GM21786 (cell line): Measurements from ENCODE around the gene CA10.

Source experiments
- ATAC-seq: cut with Tn5 transposase; IDR thresholded peaks from one replicate; pipeline ENCODE4 v1.9.1; 2021; ENCODE audit not compliant: unreplicated experiment

CA10 gene

DNA sequence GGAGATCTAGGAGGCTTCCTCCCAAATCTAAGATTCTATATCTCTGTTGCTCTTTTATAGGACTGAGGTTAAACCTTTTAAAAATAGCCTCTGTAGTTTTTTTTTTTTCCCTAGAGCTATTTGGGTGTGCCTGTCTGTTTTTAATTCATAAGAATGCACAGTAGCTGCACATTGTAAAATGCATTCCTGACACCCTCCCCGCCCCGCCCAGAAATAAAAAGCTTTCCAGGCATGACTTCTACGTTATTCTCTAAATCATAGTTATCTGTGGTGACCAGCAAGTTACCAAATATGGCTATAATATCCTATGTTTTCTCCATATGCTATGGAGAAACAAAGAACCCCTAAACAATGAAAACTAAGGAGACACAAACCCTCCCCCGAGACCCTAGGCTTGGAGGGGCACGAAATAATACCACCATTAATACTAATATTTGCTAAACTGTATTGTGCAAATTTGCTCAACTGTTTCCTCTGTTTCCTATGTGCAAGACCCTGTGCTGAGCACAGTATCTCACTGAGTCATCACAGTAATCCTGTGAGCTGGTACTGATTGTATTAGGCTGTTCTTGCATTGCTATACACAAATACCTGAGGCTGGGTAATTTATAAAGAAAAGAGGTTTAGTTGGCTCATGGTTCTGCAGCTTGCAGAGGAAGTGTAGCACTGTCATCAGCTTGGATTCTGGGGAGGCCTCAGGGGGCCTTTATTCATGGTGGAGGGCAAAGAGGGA, 388.3 kb downstream of the CA10 start:
- no peak for ATAC-seq

DNA sequence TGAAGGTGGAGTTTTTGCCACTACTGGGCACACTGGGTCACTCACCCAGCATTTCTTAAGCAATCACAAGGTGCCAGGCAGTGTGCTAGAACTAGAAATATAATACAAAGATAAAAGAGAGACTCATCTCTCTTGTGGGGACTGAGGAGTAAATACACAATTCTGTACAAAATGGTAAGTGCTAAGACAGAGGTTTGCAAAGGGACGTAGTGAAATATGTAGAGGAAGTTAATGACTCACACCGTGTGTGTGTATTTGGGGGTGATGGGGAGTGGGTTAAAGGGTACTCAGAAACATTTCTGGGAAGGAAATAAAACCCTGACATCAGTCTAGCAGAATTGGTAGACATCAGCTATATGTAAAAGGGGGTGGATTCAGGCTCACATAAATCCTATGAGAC, 389.3 kb downstream of the CA10 start:
- no peak for ATAC-seq

DNA sequence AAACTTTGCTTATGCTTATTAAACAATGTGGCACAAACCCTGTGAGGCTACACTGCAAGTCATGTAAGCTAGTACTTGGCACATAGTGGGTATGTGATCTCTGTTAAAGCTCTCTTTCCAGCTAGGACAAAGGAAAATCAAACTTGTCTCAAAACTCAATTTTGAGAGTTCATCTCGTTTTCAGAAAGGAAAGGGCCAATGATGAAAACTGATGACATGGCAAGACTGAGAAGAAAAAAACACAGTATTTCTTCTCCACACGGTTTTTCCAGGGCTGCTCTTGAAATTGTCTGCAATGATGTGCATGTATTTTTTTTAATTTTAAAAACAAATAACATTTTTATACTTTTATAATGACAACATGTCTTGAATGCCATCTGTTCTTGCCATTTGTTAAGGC, 389.8 kb downstream of the CA10 start:
- ATAC-seq, result no peak

DNA sequence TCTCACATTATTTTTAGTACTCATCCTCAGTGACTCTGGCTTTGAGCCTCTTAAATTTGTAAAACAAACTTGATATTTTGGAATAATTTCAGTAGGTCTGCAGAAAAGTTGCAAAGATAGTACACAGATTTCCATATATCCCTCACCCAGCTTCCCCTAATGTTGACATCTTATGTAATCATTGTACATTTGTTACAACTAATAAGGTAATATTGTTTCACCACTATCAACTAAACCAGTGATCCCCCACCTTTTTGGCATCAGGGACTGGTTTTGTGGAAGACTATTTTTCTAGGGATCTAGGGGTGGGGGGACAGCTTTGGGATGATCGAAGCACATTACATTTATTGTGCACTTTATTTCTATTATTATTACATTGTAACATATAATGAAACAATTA, 391.2 kb downstream of the CA10 start:
- no peak for ATAC-seq

DNA sequence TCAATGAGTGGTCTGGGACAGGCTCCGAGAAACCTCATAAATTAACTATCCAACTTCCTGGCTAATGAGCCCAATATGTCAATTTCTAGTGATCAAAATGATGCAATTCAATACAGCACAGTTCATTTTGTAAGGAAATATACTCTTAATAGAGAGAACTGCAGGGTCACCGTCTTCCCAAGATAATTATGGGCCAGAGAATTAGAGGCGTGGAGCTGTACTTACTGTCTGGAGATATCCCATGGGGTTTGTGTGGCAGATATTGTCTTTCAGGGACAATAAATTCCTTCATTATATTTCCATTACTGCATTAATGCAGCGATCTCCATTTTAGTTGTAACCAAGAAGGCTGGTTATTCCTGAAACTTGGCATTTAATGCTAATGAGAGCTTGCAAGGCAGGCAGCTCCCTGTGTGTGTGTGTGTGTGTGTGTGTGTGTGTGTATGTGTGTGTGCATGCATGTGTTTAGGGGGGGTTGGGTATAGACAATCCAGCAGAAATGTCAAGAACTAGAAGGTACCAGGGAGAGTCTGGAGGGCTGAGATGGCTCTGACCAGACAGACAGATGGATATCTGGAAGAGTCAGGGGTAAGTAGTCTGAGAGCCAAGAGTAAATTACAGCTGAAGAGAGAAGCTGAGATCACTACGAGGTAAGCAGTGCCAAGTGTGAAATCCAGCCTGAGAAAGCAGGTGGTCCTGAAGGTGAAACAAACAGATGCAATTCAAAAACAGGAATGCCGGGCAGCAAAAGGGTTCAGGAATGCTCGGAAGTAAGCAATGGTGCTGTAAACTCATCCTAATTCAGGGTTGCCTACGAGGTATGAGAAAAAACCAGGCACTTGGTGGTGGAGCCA, 393.0 kb downstream of the CA10 start:
- ATAC-seq, result no peak

DNA sequence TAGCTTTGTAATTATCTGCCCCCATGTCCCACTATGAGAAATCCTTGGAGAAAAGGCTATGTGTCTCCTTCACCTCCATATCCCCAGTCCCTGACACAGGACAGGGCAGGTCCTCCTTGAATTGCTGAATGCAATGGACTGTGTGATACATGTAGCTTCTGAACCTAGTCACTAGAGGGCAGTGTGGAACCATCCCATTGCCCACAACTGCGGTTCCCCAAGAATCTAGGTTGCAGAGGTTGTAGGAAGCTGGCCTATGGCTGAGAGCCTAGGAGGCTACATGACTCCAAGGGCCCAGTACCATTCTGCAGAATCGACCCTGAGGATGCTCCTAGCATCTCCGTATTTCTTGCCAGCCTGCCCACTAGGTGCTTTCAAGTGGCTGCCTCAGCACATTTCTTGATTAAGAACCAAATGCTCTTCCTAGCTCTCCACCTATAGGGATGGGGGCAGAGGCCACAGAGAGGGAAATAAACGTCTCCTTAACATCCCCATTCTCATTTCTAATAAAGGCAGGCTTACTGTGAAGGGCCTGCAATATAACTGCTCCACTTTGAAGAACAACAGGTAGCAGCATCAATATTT, 394.0 kb downstream of the CA10 start:
- peak; percentile 86 for ATAC-seq

DNA sequence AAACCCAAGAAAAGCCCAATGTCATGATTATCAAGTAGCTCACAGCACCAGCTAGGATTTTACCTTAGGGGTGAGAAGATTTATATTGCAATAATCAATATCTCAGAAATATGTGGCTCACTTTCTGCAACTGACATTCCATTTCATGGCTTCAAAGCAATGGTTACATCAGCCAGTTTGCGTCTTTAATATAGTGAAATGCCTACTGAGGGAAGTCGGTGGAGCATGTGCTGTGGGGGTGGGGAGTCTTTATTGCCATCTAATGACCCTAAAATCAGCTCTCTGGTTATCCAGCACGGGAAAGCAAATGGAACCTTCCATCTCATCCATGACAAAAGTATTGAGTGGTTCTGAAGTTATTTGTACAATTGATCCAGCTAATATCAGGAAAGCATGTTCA, 395.5 kb downstream of the CA10 start:
- no peak for ATAC-seq

DNA sequence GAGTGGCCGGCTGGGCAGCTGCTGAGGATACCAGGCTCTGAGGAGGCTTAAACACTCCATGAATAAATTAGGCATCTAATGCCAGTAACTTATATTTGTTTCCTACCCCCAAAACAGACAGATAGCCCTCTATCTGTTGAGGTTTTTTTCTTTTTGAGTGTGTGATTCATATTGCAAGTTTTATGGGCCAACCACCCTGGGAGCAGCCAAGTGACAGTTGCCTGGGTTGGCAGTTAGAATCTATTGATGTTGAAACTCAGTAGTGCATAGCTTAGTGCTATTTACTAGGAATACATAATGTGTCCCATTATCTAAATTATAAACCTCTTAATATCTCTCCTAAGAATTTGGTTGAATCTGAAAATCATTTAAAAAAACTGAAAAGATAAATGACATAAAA, 397.4 kb downstream of the CA10 start:
- ATAC-seq, result no peak

DNA sequence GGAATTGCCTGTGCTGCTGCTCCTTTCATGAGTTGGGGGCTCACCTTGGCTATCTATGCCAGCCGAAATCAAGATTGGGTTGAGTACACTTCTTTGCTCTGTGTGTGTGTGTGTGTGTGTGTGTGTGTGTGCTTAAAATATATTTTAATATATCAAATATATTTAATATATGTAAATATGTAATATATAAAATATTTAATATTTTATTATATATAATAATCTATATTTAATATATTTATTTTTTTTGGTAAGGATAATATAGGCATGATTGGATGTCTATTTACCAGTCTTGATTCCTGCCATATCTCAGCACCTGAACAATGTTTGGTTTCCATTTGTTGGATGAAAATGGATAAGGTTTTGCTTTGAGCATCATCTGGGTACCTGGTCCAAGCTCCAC, 399.3 kb downstream of the CA10 start:
- ATAC-seq, result no peak

DNA sequence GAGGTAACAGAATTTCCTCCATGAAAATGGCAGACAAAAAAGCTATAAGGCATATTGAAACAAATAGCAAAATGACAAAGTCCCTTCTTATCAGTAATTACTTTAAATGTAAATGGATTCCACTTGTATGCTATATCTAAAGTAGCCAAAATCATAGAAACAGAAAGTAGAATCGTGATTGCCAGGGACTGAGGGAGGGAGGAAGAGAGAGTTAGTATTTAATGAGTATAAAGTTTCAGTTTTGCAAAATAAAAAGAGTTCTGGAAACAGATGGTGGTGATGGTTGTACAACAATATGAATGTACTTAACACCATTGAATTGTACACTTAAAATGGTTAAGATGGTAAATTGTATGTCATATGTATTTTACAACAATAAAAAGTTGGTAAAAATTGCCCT, 407.4 kb downstream of the CA10 start:
- ATAC-seq, result no peak

DNA sequence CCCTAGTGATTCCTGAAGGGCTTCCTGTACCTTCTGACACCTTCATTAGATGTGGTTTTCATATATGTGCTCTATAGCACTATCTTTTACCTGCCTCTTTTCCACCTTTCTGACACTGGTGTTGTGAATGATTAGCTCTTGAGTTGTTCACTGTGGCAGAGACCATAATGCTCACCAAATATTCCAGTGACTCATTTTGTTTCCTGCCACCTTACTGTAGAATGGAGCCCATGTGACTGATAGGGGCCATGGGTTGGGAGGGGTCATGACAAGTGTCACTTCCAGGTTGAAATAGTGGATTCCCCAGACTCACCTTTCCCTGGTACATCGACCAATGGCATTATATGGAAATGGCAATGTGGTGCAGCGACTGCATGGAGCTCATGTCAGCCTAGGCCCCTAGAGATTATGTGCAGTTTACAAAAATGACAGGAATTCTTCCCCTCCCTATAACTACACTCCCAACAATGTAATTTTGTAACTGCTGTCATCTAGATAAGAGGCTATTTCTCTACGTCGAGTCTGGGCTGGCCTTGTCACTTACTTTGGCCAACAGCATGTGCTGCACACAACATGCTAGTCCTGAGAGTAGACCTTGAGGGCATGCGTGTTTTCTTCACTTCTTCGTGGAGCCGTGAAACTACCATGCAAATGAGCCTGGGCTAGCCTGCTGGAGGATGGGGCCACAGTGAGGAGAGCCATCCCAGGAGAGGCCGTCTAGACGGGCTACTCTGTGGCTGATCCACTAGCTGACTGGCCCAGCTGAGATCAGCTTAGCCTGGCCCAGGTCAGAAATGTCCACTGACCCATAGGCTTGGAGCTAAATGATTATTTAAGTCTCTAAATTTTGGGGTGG, 409.5 kb downstream of the CA10 start:
- no peak for ATAC-seq

DNA sequence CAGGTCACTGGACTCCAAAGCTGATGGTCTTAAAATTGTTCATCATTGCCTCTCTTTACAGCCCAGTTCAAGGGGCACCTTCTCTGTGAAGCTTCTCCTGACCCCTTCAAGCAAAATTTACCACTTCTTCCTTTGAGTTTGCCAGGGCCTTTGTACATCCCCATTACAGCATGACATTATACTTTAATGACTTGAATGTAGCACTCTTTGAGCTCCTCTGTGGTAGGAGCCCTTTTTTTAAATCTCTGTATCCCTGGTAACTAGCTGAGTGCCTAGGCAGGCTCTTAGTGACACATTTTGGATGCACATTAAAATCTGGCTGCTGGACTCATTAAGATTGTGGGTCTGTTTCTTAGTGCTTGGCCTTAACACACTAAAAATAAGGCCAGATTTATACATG, 412.1 kb downstream of the CA10 start:
- no peak for ATAC-seq

DNA sequence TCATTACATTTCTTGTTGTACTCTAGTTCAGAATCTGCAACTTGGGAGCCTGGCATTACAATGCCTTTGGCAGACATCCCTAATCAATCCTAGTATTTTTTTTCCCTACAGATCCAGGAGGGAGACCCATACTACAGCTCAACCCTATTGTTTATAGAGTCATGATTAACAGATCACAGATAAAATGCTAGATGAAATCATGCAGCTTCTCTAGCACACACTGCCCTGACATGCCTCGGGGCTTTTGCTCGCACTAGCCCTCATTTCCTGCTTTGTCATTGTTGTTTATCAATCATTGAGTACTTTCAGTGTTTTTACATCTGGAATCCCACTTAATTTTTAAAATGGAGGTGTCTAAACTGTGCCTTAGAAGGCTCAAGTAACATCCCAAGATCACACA, 412.5 kb downstream of the CA10 start:
- ATAC-seq, result no peak

DNA sequence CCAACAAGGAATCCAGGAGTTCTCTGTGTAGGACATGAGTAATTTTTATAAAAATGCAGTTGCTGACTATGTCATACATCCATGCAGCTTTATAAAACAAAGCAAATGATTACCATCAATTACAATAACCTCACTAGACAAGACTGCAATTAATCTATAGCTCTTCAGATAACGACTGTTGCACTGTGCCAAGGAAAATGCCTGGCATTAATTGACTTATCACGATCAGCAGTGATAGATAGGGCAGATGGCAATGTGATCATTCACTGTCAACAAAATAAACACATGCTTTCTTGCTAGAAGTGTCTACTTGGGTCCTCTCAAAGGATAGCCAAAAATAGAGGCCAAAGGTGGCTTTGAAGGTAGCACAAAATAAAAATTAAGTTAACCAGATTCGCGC, 415.0 kb downstream of the CA10 start:
- no peak for ATAC-seq

DNA sequence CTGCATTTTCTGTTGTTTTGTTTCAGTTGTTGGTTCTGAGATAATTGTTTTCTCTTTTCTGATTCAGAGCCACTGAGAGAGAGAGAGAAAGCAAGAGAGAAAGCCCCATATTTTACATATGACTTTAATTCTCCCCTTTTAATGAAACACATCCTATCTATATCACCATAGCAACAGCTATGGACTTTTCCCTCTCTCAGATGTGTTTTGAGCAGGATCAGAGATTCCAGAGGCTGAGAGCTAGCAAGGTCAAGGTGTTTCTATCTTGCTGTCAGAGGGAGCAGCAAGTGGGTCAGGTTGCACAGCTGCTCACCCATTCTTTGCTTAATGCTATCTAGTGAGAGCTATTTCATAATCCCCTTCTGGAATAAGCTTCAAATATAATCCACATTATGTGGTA, 415.9 kb downstream of the CA10 start:
- ATAC-seq, result no peak

DNA sequence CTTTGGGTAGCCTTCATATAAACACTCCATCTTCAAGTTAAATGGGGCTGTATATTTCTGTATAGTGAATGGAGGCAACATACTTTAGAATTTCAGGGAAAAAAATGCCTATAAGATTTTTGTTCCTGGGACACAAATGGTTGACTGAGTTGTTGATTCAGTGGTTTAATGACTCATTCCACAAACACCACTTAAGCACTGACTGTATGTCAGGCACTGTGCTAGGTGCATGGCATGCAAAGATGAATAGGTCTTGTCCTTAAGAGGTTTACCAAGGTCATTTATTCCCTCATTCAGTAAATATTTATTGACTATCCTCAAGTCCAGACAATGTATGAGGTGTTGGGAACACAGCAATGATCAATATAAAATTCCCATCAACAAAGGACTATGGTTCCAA, 417.1 kb downstream of the CA10 start:
- no peak for ATAC-seq

DNA sequence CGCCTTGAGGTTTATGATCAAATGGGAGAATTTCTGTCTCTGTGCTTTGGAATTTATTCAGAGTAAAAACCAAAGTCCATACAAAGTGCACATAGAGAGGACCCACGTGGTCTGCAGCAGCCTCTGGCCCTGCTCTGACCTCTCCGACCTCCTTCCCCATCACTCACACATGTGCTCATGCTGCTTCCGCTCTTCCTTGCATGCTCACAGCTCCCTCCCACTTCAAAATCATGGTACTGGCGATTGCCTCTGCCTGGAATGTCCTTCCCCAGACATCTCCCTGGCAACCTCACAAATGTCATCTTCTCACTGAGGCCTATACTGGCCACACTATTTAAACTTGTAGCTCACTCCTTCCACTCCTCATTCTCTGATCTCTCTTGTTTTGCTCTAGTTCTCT, 418.0 kb downstream of the CA10 start:
- ATAC-seq, result no peak

DNA sequence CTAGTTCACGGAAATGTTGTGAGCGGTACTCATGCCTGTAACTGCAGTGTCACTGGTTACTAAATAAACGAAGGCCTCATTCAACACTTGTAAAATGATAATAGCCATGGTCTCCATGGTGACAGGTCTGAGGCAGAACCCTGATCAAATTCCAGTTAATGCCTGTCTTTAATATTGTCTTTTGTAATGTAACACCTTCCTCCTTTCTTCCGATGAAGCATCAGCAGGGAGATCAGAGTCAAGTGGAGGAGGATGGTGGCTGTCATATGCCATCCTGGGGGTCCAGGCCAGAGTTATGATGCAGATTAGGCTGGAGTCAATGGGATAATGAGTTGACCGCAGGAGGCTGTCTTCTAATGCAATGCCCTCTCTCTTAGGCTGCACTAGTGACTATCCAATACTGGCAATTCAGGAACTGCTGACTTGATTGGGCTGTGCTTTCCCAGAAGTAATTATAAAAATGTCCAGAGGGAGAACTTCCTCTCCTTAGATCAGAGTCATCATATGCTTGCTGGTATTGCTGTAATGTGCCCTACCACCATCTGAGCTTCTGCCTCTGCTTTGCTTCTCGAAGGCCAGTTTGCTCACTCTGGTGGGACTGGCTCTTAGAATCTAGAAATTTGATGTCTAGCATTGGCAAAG, 419.1 kb downstream of the CA10 start:
- ATAC-seq, result no peak

DNA sequence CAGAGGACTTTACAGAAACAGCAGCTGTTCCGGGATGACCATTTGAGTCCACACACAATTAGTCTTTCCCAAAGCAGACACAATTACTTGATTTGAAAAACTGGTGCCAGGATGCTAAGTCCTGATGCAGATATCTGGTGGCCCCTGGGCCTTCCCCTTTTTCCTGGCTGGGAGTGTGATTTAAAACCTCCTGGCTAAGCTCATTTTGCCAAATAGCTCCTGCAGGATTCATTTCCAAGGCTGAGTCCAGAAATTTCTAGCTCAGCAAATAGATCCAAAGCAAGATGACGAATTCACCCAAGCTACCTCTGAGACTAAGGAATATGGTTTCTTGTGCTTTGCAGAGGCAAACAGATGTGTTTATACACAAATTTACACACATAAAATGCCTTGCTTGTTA, 422.2 kb downstream of the CA10 start:
- no peak for ATAC-seq

DNA sequence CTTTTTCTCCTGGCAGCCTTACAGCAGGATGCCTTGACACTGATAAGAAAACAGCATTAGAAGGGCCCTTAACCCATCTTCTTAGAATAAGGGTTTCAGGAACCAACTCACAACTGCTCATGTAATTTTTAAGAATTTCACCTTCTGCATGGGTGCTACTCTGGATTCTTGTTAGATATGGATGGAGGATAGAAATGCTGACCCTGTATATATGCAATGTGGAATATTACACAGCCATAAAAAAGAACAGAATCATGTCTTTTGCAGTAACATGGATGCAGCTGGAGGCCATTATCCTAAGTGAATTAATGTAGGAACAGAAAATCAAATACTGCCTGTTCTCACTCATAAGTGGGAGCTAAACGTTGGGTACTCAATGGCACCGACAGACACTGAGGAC, 423.5 kb downstream of the CA10 start:
- no peak for ATAC-seq

DNA sequence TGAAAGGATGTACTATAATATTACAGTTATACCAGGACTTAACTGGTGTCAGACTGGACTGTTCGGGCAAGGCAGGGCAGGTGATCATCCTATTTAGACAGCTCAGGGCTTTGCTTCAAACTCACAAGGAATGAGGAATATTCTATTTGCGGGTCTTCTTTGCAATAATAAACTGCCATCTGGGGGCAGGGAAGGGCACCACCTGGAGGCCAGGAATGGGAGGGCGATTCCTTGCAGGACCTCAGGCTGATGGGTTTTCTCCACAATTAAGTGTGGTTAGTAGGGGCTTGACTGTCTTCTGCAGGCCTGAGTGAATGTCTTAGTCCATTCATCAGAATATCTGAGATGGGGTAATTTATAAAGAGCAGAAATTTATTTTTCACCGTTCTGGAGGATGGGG, 424.1 kb downstream of the CA10 start:
- ATAC-seq, result no peak
